H1 (cell line): Measurements from ENCODE around the gene UGT1A6. TPM values are rescaled to one million over a fixed set of nuclear protein-coding genes. Genes with fewer than 3 reads are reported as not detected.

ENCODE experiments used
- CTCF ChIA-PET: fragments of 300-600 bp; sonication (Branson Sonifier 250); formaldehyde crosslinking; loops from one replicate; lab custom pipeline; 2021; ENCODE audit not compliant: partially characterized antibody; lab: Charles Lee
- POLR2A ChIA-PET: fragments of 300-600 bp; sonication (Branson Sonifier 250); formaldehyde crosslinking; loops from one replicate; lab custom pipeline; 2021; ENCODE audit warnings: inconsistent platforms; ENCODE audit not compliant: partially characterized antibody; lab: Charles Lee
- DNase-seq, 2 experiments: peaks; one replicate each; pipeline versions ENCODE4 v3.0.0 to v3.0.0-alpha.2; 2010 to 2022; ENCODE audit warnings: low spot score in 2 of 2, low read depth in 1 of 2, mixed read lengths in 1 of 2
- FAIRE-seq: peaks from 2 replicates; lab custom pipeline; 2011; peaks lifted over from hg19 to GRCh38; lab: Jason Lieb, UNC
- H2AFZ ChIP-seq: 2 replicates; pipeline ENCODE4 v1.8.1; 2012; ENCODE audit warnings: low read length, inconsistent platforms
- H2AK5ac ChIP-seq: 2 replicates; pipeline ENCODE4 v1.6.1; 2013; ENCODE audit warnings: low read depth, low read length
- H2BK120ac ChIP-seq: replicated peaks from 2 replicates; pipeline ENCODE3; 2013; ENCODE audit warnings: low read depth, low read length, inconsistent platforms
- H2BK12ac ChIP-seq: 2 replicates; pipeline ENCODE4 v1.6.1; 2013; ENCODE audit warnings: low read depth, low read length
- H2BK15ac ChIP-seq: 2 replicates; pipeline ENCODE4 v1.6.1; 2013; ENCODE audit warnings: low read length
- H2BK20ac ChIP-seq: 2 replicates; pipeline ENCODE4 v1.6.1; 2013; ENCODE audit warnings: low read length
- H2BK5ac ChIP-seq: 2 replicates; pipeline ENCODE4 v1.6.1; 2013; ENCODE audit warnings: low read depth, low read length
- H3K14ac ChIP-seq: 2 replicates; pipeline ENCODE4 v1.6.1; 2013; ENCODE audit warnings: inconsistent platforms; ENCODE audit not compliant: insufficient read length
- H3K18ac ChIP-seq: 2 replicates; pipeline ENCODE4 v1.6.1; 2013; ENCODE audit warnings: low read length; ENCODE audit errors: extremely low read depth
- H3K23ac ChIP-seq: 2 replicates; pipeline ENCODE4 v1.6.1; 2013; ENCODE audit warnings: inconsistent platforms; ENCODE audit not compliant: insufficient read length
- H3K23me2 ChIP-seq: 2 replicates; pipeline ENCODE4 v1.6.1; 2013; ENCODE audit warnings: low read depth, low read length
- H3K27ac ChIP-seq: 2 replicates; pipeline ENCODE4 v1.6.1; 2011; ENCODE audit warnings: low read depth, low read length, inconsistent platforms
- H3K27me3 ChIP-seq, 4 experiments: replicated peaks in 1 of 4; 1 replicate in 1 of 4; 2 replicates in 3 of 4; pipeline versions ENCODE4 v1.6.1 to v1.8.1; 2011 to 2013; ENCODE audit warnings: low read length in 3 of 4, mild to moderate bottlenecking in 3 of 4, inconsistent platforms in 2 of 4, mixed read lengths in 2 of 4, moderate library complexity in 1 of 4; ENCODE audit not compliant: control insufficient read depth in 3 of 4, insufficient read depth in 3 of 4; ENCODE audit errors: extremely low read depth in 1 of 4
- H3K36me3 ChIP-seq, 4 experiments: 2 replicates each; pipeline versions ENCODE4 v1.6.1 to v1.8.1; 2011 to 2013; ENCODE audit warnings: mild to moderate bottlenecking in 4 of 4, low read length in 3 of 4, moderate library complexity in 2 of 4, control low read depth in 1 of 4, inconsistent platforms in 1 of 4; ENCODE audit not compliant: insufficient read depth in 4 of 4, control insufficient read depth in 2 of 4
- H3K4ac ChIP-seq: replicated peaks from 2 replicates; pipeline ENCODE3; 2013; ENCODE audit warnings: low read length, low read depth, mixed read lengths, inconsistent platforms; ENCODE audit not compliant: insufficient read length
- H3K4me1 ChIP-seq, 4 experiments: replicated peaks in 1 of 4; 1 replicate in 1 of 4; 2 replicates in 3 of 4; pipeline versions ENCODE4 v1.6.1 to v1.8.1; 2011 to 2013; ENCODE audit warnings: low read length in 3 of 4, inconsistent platforms in 2 of 4, mixed read lengths in 1 of 4; ENCODE audit not compliant: insufficient read depth in 4 of 4, control insufficient read depth in 3 of 4
- H3K4me2 ChIP-seq, 2 experiments: 2 replicates each; pipeline versions ENCODE4 v1.6.1 to v1.8.1; 2011 to 2013; ENCODE audit warnings: low read depth in 2 of 2, low read length in 2 of 2, control low read depth in 1 of 2, inconsistent platforms in 1 of 2, mild to moderate bottlenecking in 1 of 2; ENCODE audit not compliant: insufficient read depth in 1 of 2
- H3K4me3 ChIP-seq, 4 experiments: fragments of 200-600, 300-600 bp in 1 of 4; sonication (generic), shearing (Covaris generic), sonication (Bioruptor Twin) in 1 of 4; 2 replicates each; pipeline versions ENCODE4 v1.5.1 to v1.8.1; 2011 to 2016; ENCODE audit warnings: low read length in 4 of 4, low read depth in 3 of 4, control low read depth in 2 of 4, inconsistent platforms in 2 of 4, mild to moderate bottlenecking in 2 of 4, mixed read lengths in 1 of 4, moderate library complexity in 1 of 4; ENCODE audit not compliant: insufficient read depth in 2 of 4; ENCODE audit errors: extremely low read depth in 1 of 4
- H3K56ac ChIP-seq: replicated peaks from 2 replicates; pipeline ENCODE3; 2013; ENCODE audit warnings: low read depth, mild to moderate bottlenecking, mixed read lengths, low read length, inconsistent platforms; ENCODE audit not compliant: insufficient read length
- H3K79me1 ChIP-seq: 2 replicates; pipeline ENCODE4 v1.6.1; 2013; ENCODE audit warnings: low read depth, low read length, control low read depth
- H3K79me2 ChIP-seq, 2 experiments: 2 replicates each; pipeline versions ENCODE4 v1.6.1 to v1.8.1; 2012 to 2013; ENCODE audit warnings: low read length in 2 of 2, mild to moderate bottlenecking in 2 of 2, inconsistent platforms in 1 of 2; ENCODE audit not compliant: insufficient read depth in 2 of 2, control insufficient read depth in 1 of 2
- H3K9ac ChIP-seq, 4 experiments: replicated peaks in 1 of 4; 1 replicate in 1 of 4; 2 replicates in 3 of 4; pipeline versions ENCODE4 v1.6.1 to v1.8.1; 2011 to 2013; ENCODE audit warnings: low read depth in 3 of 4, low read length in 3 of 4, control low read depth in 2 of 4, mild to moderate bottlenecking in 2 of 4, moderate library complexity in 2 of 4, inconsistent platforms in 1 of 4; ENCODE audit errors: extremely low read depth in 1 of 4
- H3K9me3 ChIP-seq, 2 experiments: 2 replicates each; pipeline versions ENCODE4 v1.6.1 to v1.8.1; 2012 to 2013; ENCODE audit warnings: mild to moderate bottlenecking in 2 of 2, moderate library complexity in 2 of 2, control low read depth in 1 of 2, inconsistent platforms in 1 of 2, low read depth in 1 of 2, low read length in 1 of 2, mixed read lengths in 1 of 2; ENCODE audit not compliant: insufficient read depth in 2 of 2
- H4K20me1 ChIP-seq, 2 experiments: replicated peaks in 1 of 2; 2 replicates each; pipeline versions ENCODE3 to v1.8.1; 2011 to 2013; ENCODE audit warnings: inconsistent platforms in 2 of 2, low read length in 2 of 2, mild to moderate bottlenecking in 1 of 2; ENCODE audit not compliant: insufficient read depth in 2 of 2, control insufficient read depth in 1 of 2
- H4K5ac ChIP-seq: 2 replicates; pipeline ENCODE4 v1.6.1; 2013; ENCODE audit warnings: low read length, low read depth, mixed read lengths, inconsistent platforms; ENCODE audit not compliant: insufficient read length
- H4K8ac ChIP-seq: 2 replicates; pipeline ENCODE4 v1.8.0; 2013; ENCODE audit warnings: mild to moderate bottlenecking, moderate library complexity, low read length, inconsistent platforms; ENCODE audit not compliant: insufficient read depth; ENCODE audit errors: extremely low read depth
- H4K91ac ChIP-seq: replicated peaks from 2 replicates; pipeline ENCODE3; 2013; ENCODE audit warnings: low read length, mixed read lengths, inconsistent platforms; ENCODE audit not compliant: insufficient read length
- CTBP2 ChIP-seq: IDR thresholded peaks from 2 replicates; pipeline ENCODE4 v1.7.0; 2011; ENCODE audit warnings: borderline replicate concordance, mild to moderate bottlenecking, moderate library complexity, mixed read lengths, low read length; ENCODE audit not compliant: insufficient read depth, insufficient read length
- EGR1 ChIP-seq: IDR thresholded peaks from 2 replicates; pipeline ENCODE4 v1.6.1; 2011; ENCODE audit warnings: low read depth, low read length, borderline replicate concordance
- MAFK ChIP-seq: IDR thresholded peaks from 2 replicates; pipeline ENCODE4 v1.6.1; 2012; ENCODE audit warnings: low read depth, mild to moderate bottlenecking, improper control_type of control experiment, low read length
- NANOG ChIP-seq: IDR thresholded peaks from 2 replicates; pipeline ENCODE4 v1.6.1; 2011; ENCODE audit warnings: low read length, low read depth, mild to moderate bottlenecking, inconsistent platforms; ENCODE audit not compliant: insufficient read depth, poor library complexity, severe bottlenecking
- WGBS, 2 experiments: shearing (Covaris generic) in 1 of 2; methylation state at CpG; one replicate each; pipeline versions ENCODE4 v1.1.6 to v1.1.7; 2013 to 2015; ENCODE audit warnings: low lambda C conversion rate in 2 of 2, mixed read lengths in 2 of 2, inconsistent platforms in 1 of 2, low coverage in 1 of 2, missing lambda C conversion rate in 1 of 2; ENCODE audit not compliant: insufficient replicate concordance in 2 of 2, insufficient coverage in 1 of 2, insufficient read length in 1 of 2; ENCODE audit errors: extremely low coverage in 1 of 2, missing lambda C conversion rate in 1 of 2; 5-methylcytosine and 5-hydroxymethylcytosine counted together
- polyA plus RNA-seq, 7 experiments: library from polyadenylated mRNA; depleted of rRNA in 3 of 7; stranded (reverse) in 5 of 7; unstranded in 2 of 7; fragments of >200 nt in 5 of 7; fragments of 200-250 nt in 2 of 7; gene quantifications; 1 replicate in 5 of 7; 2 replicates in 1 of 7; 4 replicates in 1 of 7; pipeline versions ENCODE4 v1.2.1 to v1.2.3, GENCODE V29; 2011 to 2013; ENCODE audit warnings: missing spikeins in 2 of 7, mixed read lengths in 2 of 7
- total RNA-seq: library from RNA; stranded (reverse); fragmentation: NEBNext Ultra II Directional; extraction: Animal tissue kit (Norgen Biotek cat#: 25700); gene quantifications from 2 replicates; pipeline ENCODE4 v1.2.1, GENCODE V29; 2021
- TF ChIP-seq, protein P1 (sequence below): IDR thresholded peaks from 2 replicates; pipeline ENCODE4 v1.6.1; 2012; ENCODE audit warnings: inconsistent platforms

Gene UGT1A6
- total and polyA plus RNA-seq, 2 of the 8 experiments (the other 6 are each of a cell fraction or from before 2014, with no cell fraction given), result not detected

DNA sequence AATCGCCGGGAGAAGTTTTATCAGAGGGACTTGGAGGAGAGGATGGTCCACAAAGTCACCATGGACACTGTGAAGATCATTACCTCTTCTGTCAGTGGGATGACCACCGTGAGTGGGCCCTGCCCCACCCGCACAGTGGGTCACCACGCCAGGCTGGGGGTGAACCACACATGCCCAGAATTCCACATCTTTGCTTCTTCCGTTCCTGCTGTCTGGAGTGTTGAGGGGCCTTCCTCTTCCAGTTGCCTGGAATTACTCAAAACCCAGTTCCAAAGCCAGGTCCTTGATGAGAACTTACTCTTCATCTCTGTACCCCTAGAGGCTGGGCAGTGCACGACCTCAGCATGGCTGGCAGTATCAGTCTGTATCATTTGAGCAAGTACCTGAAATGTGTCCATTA lies 107.5 kb downstream of the UGT1A6 start:
- Histone ChIP-seq H3K4ac (no peak overlapping the region), H4K20me1 (no peaks in the 10 kb centered on the region), H3K79me2 (no peaks in the 10 kb centered on the region), H3K56ac (no peak overlapping the region), H4K8ac (no peak overlapping the region), H3K23ac (no peak overlapping the region), H3K9me3 (peaks cover 0 to 4% of the 10 kb centered on the region in 2 experiments; a peak in 3 of 4 replicates), H3K4me3 (no peak overlapping the region), H3K79me1 (no peaks in the 10 kb centered on the region), H4K5ac (no peak overlapping the region), H3K9ac (no peak overlapping the region), H4K91ac (no peak overlapping the region), H2BK5ac (no peak overlapping the region), H3K23me2 (no peaks in the 10 kb centered on the region), H2BK15ac (no peak overlapping the region), H3K27me3 (no peaks in the 10 kb centered on the region), H2AFZ (no peak overlapping the region), H2BK120ac (no peak overlapping the region), H3K27ac (no peak overlapping the region), H3K4me1 (no peaks in the 10 kb centered on the region), H2BK20ac (no peak overlapping the region), H2BK12ac (no peak overlapping the region), H3K14ac (no peak overlapping the region), H3K4me2 (no peak overlapping the region), H3K36me3 (no peaks in the 10 kb centered on the region), H3K18ac (no peak overlapping the region), H2AK5ac (no peak overlapping the region)
- FAIRE-seq (no peak), DNase-seq (no peak)
- ChIA-PET POLR2A (no interaction called here), CTCF (no interaction called here)
- WGBS, 2 experiments, result 93% methylated on average over 7 of the region's 7 CpGs; no CpG with 5 or more reads in 1 of the 2 experiments
- TF ChIP-seq, protein P1, sequence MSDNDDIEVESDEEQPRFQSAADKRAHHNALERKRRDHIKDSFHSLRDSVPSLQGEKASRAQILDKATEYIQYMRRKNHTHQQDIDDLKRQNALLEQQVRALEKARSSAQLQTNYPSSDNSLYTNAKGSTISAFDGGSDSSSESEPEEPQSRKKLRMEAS, result no peak
- TF ChIP-seq EGR1, result no peak
- TF ChIP-seq CTBP2, result no peak
- TF ChIP-seq MAFK, result no peak
- no peak for TF ChIP-seq NANOG
